ENCODE measurements around the gene GTF2F2. TPM values are rescaled to one million over a fixed set of nuclear protein-coding genes. Genes with fewer than 3 reads are reported as not detected.

GTF2F2 gene
- total and polyA plus RNA-seq, 7 donors = 18.5 to 32.7 (median 28.5) TPM

DNA sequence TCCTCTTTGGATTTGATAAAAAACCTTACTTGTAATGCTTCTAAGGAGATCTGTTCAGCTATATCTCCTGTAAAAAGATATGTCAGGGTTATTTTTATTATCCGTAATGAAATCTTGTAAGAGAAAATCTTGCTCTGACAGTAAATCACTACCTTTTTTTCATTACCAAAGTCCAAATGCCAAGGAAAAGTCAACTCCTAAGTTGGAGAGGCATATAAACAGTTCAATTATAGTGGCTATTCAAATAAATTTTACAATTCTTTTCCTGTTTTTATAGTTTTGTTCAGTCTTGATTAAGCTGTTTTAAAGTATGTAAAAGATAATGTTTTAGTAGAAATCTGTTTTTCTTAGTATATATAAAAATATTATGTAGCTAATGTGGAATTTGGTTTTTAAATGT lies 71.6 kb downstream of the GTF2F2 start:
- Histone ChIP-seq H3K9me3 (no peaks in the 10 kb centered on the region), H3K4me3 (no peak overlapping the region), H3K27ac (no peak overlapping the region), H3K4me1 (peaks cover 0 to 45% (median 31%) of the 10 kb centered on the region in 4 donors), H3K27me3 (no peaks in the 10 kb centered on the region), H3K36me3 (no peaks in the 10 kb centered on the region)
- no peak for DNase-seq
- TF ChIP-seq POLR2AphosphoS5 (IDR thresholded peaks at IDR 0.05) (no peak), EP300 (IDR thresholded peaks at IDR 0.05) (no peak), POLR2A (IDR thresholded peaks at IDR 0.05) (no peak), CTCF (IDR thresholded peaks at IDR 0.05) (no peak)
- intact Hi-C loops (cut with DNase I) = loop anchor here (5.0 kb wide), 1 partner anchor 135 kb away; no protein-coding TSS in a partner anchor
- WGBS, 2 donors = 24 to 33% methylated on average over 1 of the region's 1 CpG

GRCh38 chr13:45194081-45194939 lies 74.0 kb downstream of the GTF2F2 start:
- Histone ChIP-seq H3K27ac (peak overlapping the region in 3 of 4 donors; percentile 18 to 46 (median 29)), H3K4me3 (peak overlapping the region in 2 of 4 donors; percentile 16 to 21), H3K4me1 (peaks cover 0 to 67% (median 41%) of the 10 kb centered on the region in 4 donors), H3K36me3 (no peaks in the 10 kb centered on the region), H3K27me3 (no peaks in the 10 kb centered on the region), H3K9me3 (no peaks in the 10 kb centered on the region)
- WGBS, 2 donors = 83 to 87% methylated on average over 15 of the region's 15 CpGs
- peak in 2 of 4 donors; percentile 22 to 51 for TF ChIP-seq POLR2AphosphoS5 (IDR thresholded peaks at IDR 0.05)
- TF ChIP-seq POLR2A (IDR thresholded peaks at IDR 0.05) = no peak
- peak; percentile 46 to 57 (median 55) for TF ChIP-seq CTCF (IDR thresholded peaks at IDR 0.05)
- no peak for TF ChIP-seq EP300 (IDR thresholded peaks at IDR 0.05)
- intact Hi-C loops (cut with DNase I) = loop anchor here (5.0 kb wide), 1 partner anchor 137 kb away; no protein-coding TSS in a partner anchor
- DNase-seq = peak; percentile 81

- Histone ChIP-seq H3K4me1 (peaks cover 0 to 78% (median 50%) of the 10 kb centered on the region in 4 donors), H3K27me3 (no peaks in the 10 kb centered on the region), H3K9me3 (no peaks in the 10 kb centered on the region), H3K4me3 (no peak overlapping the region), H3K36me3 (no peaks in the 10 kb centered on the region), H3K27ac (peak overlapping the region in 1 of 4 donors; percentile 29)
- TF ChIP-seq POLR2A (IDR thresholded peaks at IDR 0.05) (no peak), CTCF (IDR thresholded peaks at IDR 0.05) (no peak), POLR2AphosphoS5 (IDR thresholded peaks at IDR 0.05) (no peak), EP300 (IDR thresholded peaks at IDR 0.05) (no peak)
- DNase-seq = no peak
- intact Hi-C loops (cut with DNase I) = loop anchor here (1.0 kb wide), 1 partner anchor 86 kb away; no protein-coding TSS in a partner anchor
- WGBS, 2 donors = 94 to 95% methylated on average over 1 of the region's 1 CpG
Measured at GRCh38 chr13:45195421-45195820, 75.1 kb downstream of the GTF2F2 start.

DNA sequence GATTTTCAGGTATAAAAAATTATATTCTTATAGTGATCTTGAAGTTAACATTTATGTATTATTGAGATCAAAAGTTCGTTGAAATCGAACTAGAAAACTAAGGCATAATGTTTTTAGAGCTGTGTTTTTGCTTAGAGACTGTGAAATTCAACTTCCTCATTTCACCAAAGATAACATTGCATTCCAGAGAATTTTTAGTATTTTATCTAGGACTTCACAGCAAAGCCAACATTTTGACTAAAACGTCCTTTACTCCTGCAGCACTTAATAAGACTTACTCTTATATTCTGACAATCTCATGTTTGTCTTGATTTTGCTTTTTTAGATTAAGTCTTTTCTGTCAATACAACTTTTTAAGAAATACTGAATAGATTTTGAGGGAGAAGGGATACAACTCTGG lies 75.8 kb downstream of the GTF2F2 start:
- no peak overlapping the region for H3K4me3 ChIP-seq
- H3K27me3 ChIP-seq = no peaks in the 10 kb centered on the region
- H3K9me3 ChIP-seq = no peaks in the 10 kb centered on the region
- 68 to 87% methylated on average over 3 of the region's 3 CpGs for WGBS, 2 donors
- H3K27ac ChIP-seq = no peak overlapping the region
- no peak for DNase-seq
- H3K36me3 ChIP-seq = no peaks in the 10 kb centered on the region
- no peak for TF ChIP-seq POLR2A (IDR thresholded peaks at IDR 0.05)
- TF ChIP-seq CTCF (IDR thresholded peaks at IDR 0.05) = no peak
- TF ChIP-seq POLR2AphosphoS5 (IDR thresholded peaks at IDR 0.05) = no peak
- no peak for TF ChIP-seq EP300 (IDR thresholded peaks at IDR 0.05)
- intact Hi-C loops (cut with DNase I) = no loop called here
- peaks cover 0 to 85% (median 52%) of the 10 kb centered on the region in 4 donors for H3K4me1 ChIP-seq
